Osteocyte (in vitro differentiated cells): ENCODE results near the gene KRTAP12-3. TPM values are rescaled to one million over a fixed set of nuclear protein-coding genes. Genes with fewer than 3 reads are reported as not detected.

Experiments used
- DNase-seq: peaks from one replicate; pipeline ENCODE4 v3.0.0; 2021; ENCODE audit warnings: mixed read lengths; ENCODE audit not compliant: unreplicated experiment; ENCODE audit errors: extremely low spot score
- H3K27ac Mint-ChIP-seq: one replicate; pipeline ENCODE4 v1.8.0; 2021; ENCODE audit warnings: mild to moderate bottlenecking, mixed read lengths; ENCODE audit not compliant: unreplicated experiment
- H3K27me3 Mint-ChIP-seq: one replicate; pipeline ENCODE4 v1.8.0; 2021; ENCODE audit warnings: mixed read lengths; ENCODE audit not compliant: unreplicated experiment
- H3K36me3 Mint-ChIP-seq: one replicate; pipeline ENCODE4 v1.8.0; 2021; ENCODE audit warnings: mixed read lengths; ENCODE audit not compliant: unreplicated experiment
- H3K4me1 Mint-ChIP-seq: one replicate; pipeline ENCODE4 v1.8.0; 2021; ENCODE audit warnings: mixed read lengths; ENCODE audit not compliant: unreplicated experiment
- H3K4me3 Mint-ChIP-seq: one replicate; pipeline ENCODE4 v1.8.0; 2021; ENCODE audit warnings: mild to moderate bottlenecking, moderate library complexity, mixed read lengths; ENCODE audit not compliant: unreplicated experiment
- H3K9me3 Mint-ChIP-seq: one replicate; pipeline ENCODE4 v1.8.0; 2021; ENCODE audit warnings: mixed read lengths; ENCODE audit not compliant: unreplicated experiment
- total RNA-seq: library from RNA; stranded (reverse); gene quantifications from 2 replicates; pipeline ENCODE4 v1.2.1, GENCODE V29; 2021
- TF ChIP-seq, protein P1 (sequence below): fragments of 200-600 bp; sonication (generic); IDR thresholded peaks from 2 replicates; pipeline ENCODE4 v1.5.0; 2021; ENCODE audit warnings: antibody characterized with exemption, mild to moderate bottlenecking, moderate library complexity

KRTAP12-3 gene
- total RNA-seq, 1 donor from 2014 or later = not detected

DNA sequence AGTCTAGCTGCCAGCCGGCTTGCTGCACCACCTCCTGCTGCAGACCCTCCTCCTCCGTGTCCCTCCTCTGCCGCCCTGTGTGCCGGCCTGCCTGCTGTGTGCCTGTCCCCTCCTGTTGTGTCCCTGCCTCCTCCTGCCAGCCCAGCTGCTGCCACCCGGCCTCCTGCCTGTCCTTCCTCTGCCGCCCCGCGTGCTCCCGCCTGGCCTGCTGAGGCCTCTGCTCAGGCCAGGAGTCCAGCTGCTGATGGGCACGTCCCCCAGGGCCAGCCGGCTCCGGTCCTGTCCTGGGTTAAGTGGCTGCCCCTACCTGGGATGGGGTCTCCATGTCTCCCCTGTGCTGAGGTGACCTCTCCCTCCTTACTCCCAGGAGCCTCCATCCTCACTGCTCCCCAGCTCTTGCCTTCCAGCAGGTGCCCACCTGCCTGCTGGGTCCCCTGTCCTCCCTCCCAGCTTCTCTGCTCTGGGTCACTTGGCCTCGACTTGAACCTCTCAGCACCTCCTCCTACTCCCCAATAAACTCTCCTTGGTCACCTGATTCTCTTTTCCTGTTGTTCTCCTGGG, 45.0 kb upstream of the KRTAP12-3 start:
- H3K27me3 Mint-ChIP-seq = peaks cover 2% of the 10 kb centered on the region
- DNase-seq = peak; percentile 79
- peaks cover 21% of the 10 kb centered on the region for H3K9me3 Mint-ChIP-seq
- TF ChIP-seq, protein P1, sequence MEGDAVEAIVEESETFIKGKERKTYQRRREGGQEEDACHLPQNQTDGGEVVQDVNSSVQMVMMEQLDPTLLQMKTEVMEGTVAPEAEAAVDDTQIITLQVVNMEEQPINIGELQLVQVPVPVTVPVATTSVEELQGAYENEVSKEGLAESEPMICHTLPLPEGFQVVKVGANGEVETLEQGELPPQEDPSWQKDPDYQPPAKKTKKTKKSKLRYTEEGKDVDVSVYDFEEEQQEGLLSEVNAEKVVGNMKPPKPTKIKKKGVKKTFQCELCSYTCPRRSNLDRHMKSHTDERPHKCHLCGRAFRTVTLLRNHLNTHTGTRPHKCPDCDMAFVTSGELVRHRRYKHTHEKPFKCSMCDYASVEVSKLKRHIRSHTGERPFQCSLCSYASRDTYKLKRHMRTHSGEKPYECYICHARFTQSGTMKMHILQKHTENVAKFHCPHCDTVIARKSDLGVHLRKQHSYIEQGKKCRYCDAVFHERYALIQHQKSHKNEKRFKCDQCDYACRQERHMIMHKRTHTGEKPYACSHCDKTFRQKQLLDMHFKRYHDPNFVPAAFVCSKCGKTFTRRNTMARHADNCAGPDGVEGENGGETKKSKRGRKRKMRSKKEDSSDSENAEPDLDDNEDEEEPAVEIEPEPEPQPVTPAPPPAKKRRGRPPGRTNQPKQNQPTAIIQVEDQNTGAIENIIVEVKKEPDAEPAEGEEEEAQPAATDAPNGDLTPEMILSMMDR = no peak
- no peaks in the 10 kb centered on the region for H3K4me1 Mint-ChIP-seq
- H3K36me3 Mint-ChIP-seq = no peaks in the 10 kb centered on the region
- H3K27ac Mint-ChIP-seq = no peak overlapping the region
- H3K4me3 Mint-ChIP-seq = no peak overlapping the region

DNA sequence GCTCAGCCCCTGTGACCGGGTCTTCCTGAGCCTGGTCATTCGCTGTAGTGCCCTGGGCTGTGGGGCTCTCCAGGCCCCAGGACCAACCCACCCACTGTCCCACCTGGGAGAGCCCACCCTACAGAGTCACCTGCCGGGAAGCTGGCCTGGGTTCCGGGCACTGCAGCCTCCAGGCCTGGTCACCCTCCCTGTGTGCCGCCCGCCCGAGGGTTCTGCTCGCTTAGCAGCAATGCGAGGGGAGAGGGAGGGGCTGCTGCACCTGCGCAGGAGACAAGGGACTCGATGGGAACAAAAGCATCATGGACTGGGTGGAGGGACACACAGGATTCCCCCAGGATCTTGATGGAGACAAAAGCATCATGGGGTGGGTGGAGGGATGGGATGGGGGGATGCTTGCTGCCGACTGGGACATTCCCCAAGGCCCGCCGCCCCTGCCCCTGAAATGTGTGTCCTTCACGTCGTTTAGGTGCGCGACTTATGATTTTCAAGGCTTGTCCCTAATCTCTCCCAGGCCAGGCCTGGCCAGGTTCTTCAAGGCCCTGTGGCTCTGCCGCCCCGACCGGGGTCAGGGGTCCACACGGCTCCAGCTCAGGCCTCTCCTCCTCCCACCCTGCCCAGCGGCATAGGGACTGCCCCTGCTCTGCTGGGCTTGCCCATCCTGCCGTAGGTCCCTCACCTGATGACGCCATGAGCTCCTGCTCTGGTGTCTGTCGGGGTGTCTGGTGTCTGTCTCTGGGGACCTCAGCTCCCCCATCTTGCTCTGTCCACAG, 44.2 kb upstream of the KRTAP12-3 start:
- Mint-ChIP-seq H3K9me3 (peaks cover 21% of the 10 kb centered on the region), H3K27ac (no peak overlapping the region), H3K27me3 (peaks cover 4% of the 10 kb centered on the region), H3K4me3 (no peak overlapping the region), H3K4me1 (no peaks in the 10 kb centered on the region), H3K36me3 (no peaks in the 10 kb centered on the region)
- TF ChIP-seq, protein P1 = no peak
- peak; percentile 80 for DNase-seq

DNA sequence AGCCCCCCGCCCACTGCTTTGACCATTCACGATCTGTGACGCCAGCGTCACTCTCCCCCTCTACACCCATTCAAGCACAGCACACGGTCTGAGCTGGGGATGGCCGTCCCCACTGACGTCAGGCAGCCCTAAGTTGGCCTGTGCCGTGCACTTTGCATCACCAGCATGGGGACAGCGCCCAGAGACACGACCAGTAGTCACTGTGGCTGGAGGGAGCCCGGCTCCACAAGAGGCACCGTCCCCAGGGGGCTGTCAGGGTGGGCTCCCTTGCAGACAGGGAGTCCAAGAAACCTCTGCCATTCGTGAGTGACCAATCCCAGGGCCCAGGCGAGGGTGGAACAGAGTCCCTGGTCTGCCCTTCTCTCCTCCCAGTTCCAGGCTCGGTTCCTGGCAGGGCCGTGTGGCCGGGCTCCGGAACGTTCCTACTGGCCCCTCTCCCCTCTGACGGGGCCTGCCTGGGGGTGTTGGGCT, 43.5 kb upstream of the KRTAP12-3 start:
- Mint-ChIP-seq H3K27me3 (peaks cover 4% of the 10 kb centered on the region), H3K36me3 (no peaks in the 10 kb centered on the region), H3K4me1 (no peaks in the 10 kb centered on the region), H3K27ac (no peak overlapping the region), H3K9me3 (peaks cover 16% of the 10 kb centered on the region), H3K4me3 (no peak overlapping the region)
- DNase-seq = peak; percentile 80
- TF ChIP-seq, protein P1 = no peak

DNA sequence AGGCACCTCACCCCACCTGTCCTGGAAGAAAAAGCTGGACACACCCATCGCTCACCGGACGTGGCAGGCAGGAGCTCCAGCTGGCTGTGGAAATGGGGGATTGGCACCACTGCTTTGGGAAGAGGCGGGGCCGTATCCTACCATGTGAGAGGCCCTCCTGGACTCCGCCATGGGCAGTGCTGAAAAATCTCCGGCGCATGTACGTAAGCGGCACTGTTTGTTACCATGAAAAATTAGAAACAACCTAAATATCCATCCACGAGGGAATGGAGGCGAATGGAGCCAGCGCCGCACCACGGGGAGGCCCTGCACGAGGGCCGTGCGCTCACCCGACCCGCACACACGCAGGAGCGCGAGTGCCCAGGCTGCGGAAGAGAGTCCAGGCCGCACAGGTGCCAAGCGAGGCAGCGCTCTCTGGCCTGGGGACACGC, 42.8 kb upstream of the KRTAP12-3 start:
- no peaks in the 10 kb centered on the region for H3K4me1 Mint-ChIP-seq
- peaks cover 16% of the 10 kb centered on the region for H3K9me3 Mint-ChIP-seq
- H3K36me3 Mint-ChIP-seq = no peaks in the 10 kb centered on the region
- DNase-seq = peak; percentile 76
- no peak overlapping the region for H3K4me3 Mint-ChIP-seq
- peaks cover 10% of the 10 kb centered on the region for H3K27me3 Mint-ChIP-seq
- H3K27ac Mint-ChIP-seq = no peak overlapping the region
- TF ChIP-seq, protein P1 = no peak

DNA sequence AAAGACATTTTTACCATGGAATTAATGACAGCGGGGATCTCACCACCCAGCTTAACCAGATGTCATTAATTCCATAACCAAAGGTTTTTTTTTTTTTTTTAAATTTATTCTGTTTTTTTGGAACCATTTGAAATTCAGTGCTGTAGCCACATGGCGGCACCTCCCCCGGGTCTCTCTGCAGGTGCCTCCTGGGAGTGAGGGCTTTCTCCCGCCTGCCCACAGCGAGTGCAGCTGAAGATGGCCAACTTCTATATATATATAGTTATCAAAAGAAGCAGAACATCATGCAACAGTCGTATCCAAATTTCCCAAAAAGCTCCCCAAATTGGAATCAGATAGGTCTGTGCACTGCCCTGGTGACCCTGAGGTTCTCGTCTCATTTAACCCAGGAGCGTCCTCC, 42.3 kb upstream of the KRTAP12-3 start:
- Mint-ChIP-seq H3K4me1 (no peaks in the 10 kb centered on the region), H3K9me3 (peaks cover 18% of the 10 kb centered on the region), H3K4me3 (no peak overlapping the region), H3K27ac (no peak overlapping the region), H3K36me3 (no peaks in the 10 kb centered on the region), H3K27me3 (peaks cover 11% of the 10 kb centered on the region)
- DNase-seq = no peak
- TF ChIP-seq, protein P1 = no peak
